Fibroblast of lung (primary cell): Measurements from ENCODE around the gene CD84. TPM values are rescaled to one million over a fixed set of nuclear protein-coding genes. Genes with fewer than 3 reads are reported as not detected.

Source experiments
- DNase-seq, 2 donors: peaks; one replicate each; pipeline versions ENCODE4 v3.0.0 to v3.0.0-alpha.2; 2010; ENCODE audit warnings: low read depth in 2 of 2
- H2AFZ ChIP-seq: 2 replicates; pipeline ENCODE4 v1.5.1; 2012; ENCODE audit warnings: low read length, control low read depth, inconsistent platforms
- H3K27ac ChIP-seq: 2 replicates; pipeline ENCODE4 v1.5.1; 2011; ENCODE audit warnings: low read length, control low read depth; ENCODE audit not compliant: insufficient read depth
- H3K27me3 ChIP-seq: 2 replicates; pipeline ENCODE4 v1.5.1; 2011; ENCODE audit warnings: mild to moderate bottlenecking, low read length; ENCODE audit not compliant: control insufficient read depth, insufficient read depth
- H3K36me3 ChIP-seq: 2 replicates; pipeline ENCODE4 v1.5.1; 2011; ENCODE audit warnings: low read length; ENCODE audit not compliant: control insufficient read depth, insufficient read depth
- H3K4me1 ChIP-seq: 2 replicates; pipeline ENCODE4 v1.5.1; 2011; ENCODE audit warnings: low read length; ENCODE audit not compliant: control insufficient read depth, insufficient read depth; ENCODE audit errors: extremely low read depth
- H3K4me2 ChIP-seq: 2 replicates; pipeline ENCODE4 v1.5.1; 2011; ENCODE audit warnings: low read length, control low read depth; ENCODE audit not compliant: insufficient read depth; ENCODE audit errors: extremely low read depth
- H3K4me3 ChIP-seq, 4 experiments: fragments of 200-600 bp in 1 of 4; sonication (generic) in 1 of 4; replicated peaks in 1 of 4; 2 replicates each; pipeline ENCODE4 v1.5.1; 2011 to 2016; ENCODE audit warnings: low read length in 4 of 4, low read depth in 3 of 4, mild to moderate bottlenecking in 3 of 4, control low read depth in 2 of 4, inconsistent platforms in 1 of 4, mixed read lengths in 1 of 4; ENCODE audit not compliant: insufficient read depth in 1 of 4; ENCODE audit errors: control extremely low read depth in 1 of 4
- H3K79me2 ChIP-seq: 2 replicates; pipeline ENCODE4 v1.5.1; 2012; ENCODE audit warnings: mild to moderate bottlenecking, low read length, inconsistent platforms; ENCODE audit not compliant: control insufficient read depth, insufficient read depth
- H3K9ac ChIP-seq: 2 replicates; pipeline ENCODE4 v1.5.1; 2011; ENCODE audit warnings: mild to moderate bottlenecking, low read length, control low read depth; ENCODE audit not compliant: insufficient read depth
- H3K9me3 ChIP-seq: 2 replicates; pipeline ENCODE4 v1.5.1; 2012; ENCODE audit warnings: low read depth, low read length; ENCODE audit not compliant: control insufficient read depth, insufficient read depth
- H4K20me1 ChIP-seq: 2 replicates; pipeline ENCODE4 v1.5.1; 2011; ENCODE audit warnings: low read length; ENCODE audit not compliant: control insufficient read depth, insufficient read depth; ENCODE audit errors: extremely low read depth
- EZH2 ChIP-seq: IDR thresholded peaks from 2 replicates; pipeline ENCODE4 v1.5.1; 2012; ENCODE audit warnings: low read length, control low read depth, mild to moderate bottlenecking; ENCODE audit errors: missing control alignments
- polyA plus RNA-seq, 2 donors: library from polyadenylated mRNA; depleted of rRNA in 1 of 2; stranded (reverse) in 1 of 2; unstranded in 1 of 2; fragments of >200 nt; gene quantifications; 2 replicates each; pipeline ENCODE4 v1.2.1, GENCODE V29; 2011 to 2012; ENCODE audit warnings: missing spikeins in 1 of 2
- total RNA-seq: library from RNA; depleted of rRNA; stranded (reverse); fragments of >200 nt; gene quantifications from 2 replicates; pipeline ENCODE4 v1.2.1, GENCODE V29; 2014
- TF ChIP-seq, protein P1 (sequence below), 2 donors: IDR thresholded peaks in 1 of 2; conservative IDR thresholded peaks in 1 of 2; 1 replicate in 1 of 2; 2 replicates in 1 of 2; pipeline ENCODE4 v1.5.1; 2011 to 2012; ENCODE audit warnings: low read length in 2 of 2, control low read depth in 1 of 2, inconsistent platforms in 1 of 2, low read depth in 1 of 2, mild to moderate bottlenecking in 1 of 2

The CD84 gene
- total and polyA plus RNA-seq, 2 donors (not counting 1 experiment from before 2014, with no cell fraction given): not detected

- no peaks in the 10 kb centered on the region for H3K9me3 ChIP-seq
- no peaks in the 10 kb centered on the region for H3K79me2 ChIP-seq
- H2AFZ ChIP-seq: no peak overlapping the region
- no peak for DNase-seq
- no peak overlapping the region for H3K4me2 ChIP-seq
- no peak overlapping the region for H3K9ac ChIP-seq
- TF ChIP-seq, protein P1, sequence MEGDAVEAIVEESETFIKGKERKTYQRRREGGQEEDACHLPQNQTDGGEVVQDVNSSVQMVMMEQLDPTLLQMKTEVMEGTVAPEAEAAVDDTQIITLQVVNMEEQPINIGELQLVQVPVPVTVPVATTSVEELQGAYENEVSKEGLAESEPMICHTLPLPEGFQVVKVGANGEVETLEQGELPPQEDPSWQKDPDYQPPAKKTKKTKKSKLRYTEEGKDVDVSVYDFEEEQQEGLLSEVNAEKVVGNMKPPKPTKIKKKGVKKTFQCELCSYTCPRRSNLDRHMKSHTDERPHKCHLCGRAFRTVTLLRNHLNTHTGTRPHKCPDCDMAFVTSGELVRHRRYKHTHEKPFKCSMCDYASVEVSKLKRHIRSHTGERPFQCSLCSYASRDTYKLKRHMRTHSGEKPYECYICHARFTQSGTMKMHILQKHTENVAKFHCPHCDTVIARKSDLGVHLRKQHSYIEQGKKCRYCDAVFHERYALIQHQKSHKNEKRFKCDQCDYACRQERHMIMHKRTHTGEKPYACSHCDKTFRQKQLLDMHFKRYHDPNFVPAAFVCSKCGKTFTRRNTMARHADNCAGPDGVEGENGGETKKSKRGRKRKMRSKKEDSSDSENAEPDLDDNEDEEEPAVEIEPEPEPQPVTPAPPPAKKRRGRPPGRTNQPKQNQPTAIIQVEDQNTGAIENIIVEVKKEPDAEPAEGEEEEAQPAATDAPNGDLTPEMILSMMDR (conservative IDR thresholded peaks at IDR 0.05 in 1 of 2, IDR thresholded peaks at IDR 0.05 in 1 of 2; ENCODE audit: low read depth in 1 of 2, low read length in 2 of 2): no peak
- no peak for TF ChIP-seq EZH2
- no peaks in the 10 kb centered on the region for H3K27me3 ChIP-seq
- no peaks in the 10 kb centered on the region for H3K36me3 ChIP-seq
- H3K4me1 ChIP-seq: no peaks in the 10 kb centered on the region
- no peak overlapping the region for H3K4me3 ChIP-seq
- no peak overlapping the region for H3K27ac ChIP-seq
- no peaks in the 10 kb centered on the region for H4K20me1 ChIP-seq
These were observed 57.7 kb downstream of the CD84 start for GRCh38 chr1:160521554-160521953.

- Histone ChIP-seq H3K4me3 (no peak overlapping the region), H3K4me1 (no peaks in the 10 kb centered on the region), H3K79me2 (no peaks in the 10 kb centered on the region), H4K20me1 (no peaks in the 10 kb centered on the region), H3K4me2 (no peak overlapping the region), H3K36me3 (no peaks in the 10 kb centered on the region), H3K27me3 (no peaks in the 10 kb centered on the region), H3K9me3 (no peaks in the 10 kb centered on the region), H3K9ac (no peak overlapping the region), H3K27ac (no peak overlapping the region), H2AFZ (no peak overlapping the region)
- TF ChIP-seq, protein P1 (conservative IDR thresholded peaks at IDR 0.05 in 1 of 2, IDR thresholded peaks at IDR 0.05 in 1 of 2; ENCODE audit: low read depth in 1 of 2, low read length in 2 of 2): no peak
- TF ChIP-seq EZH2: no peak
- DNase-seq: no peak
These were observed 58.3 kb downstream of the CD84 start for GRCh38 chr1:160520999-160521398.

DNA sequence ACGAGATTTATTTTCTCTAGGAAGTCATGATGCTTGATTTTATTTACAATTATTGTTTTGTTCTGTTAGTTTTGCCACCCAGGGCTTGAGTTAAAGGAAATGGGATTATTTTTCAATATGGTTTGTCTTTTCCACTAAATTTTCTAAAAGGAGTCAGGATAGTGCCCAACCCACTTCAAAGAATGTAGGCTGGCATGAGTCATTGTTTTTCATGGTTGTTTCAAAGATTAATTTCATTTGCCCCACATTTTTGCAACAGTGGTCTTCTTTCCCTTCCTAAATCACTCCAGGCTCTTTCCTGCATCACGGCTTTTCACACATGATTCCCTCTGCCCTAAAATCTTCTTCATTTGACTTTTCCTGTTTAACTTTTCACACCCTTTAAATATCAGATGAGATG lies 58.7 kb downstream of the CD84 start:
- Histone ChIP-seq H3K79me2 (no peaks in the 10 kb centered on the region), H3K36me3 (no peaks in the 10 kb centered on the region), H4K20me1 (no peaks in the 10 kb centered on the region), H2AFZ (no peak overlapping the region), H3K4me3 (no peak overlapping the region), H3K4me1 (no peaks in the 10 kb centered on the region), H3K27ac (no peak overlapping the region), H3K9me3 (no peaks in the 10 kb centered on the region), H3K4me2 (no peak overlapping the region), H3K27me3 (no peaks in the 10 kb centered on the region), H3K9ac (no peak overlapping the region)
- TF ChIP-seq, protein P1 (conservative IDR thresholded peaks at IDR 0.05 in 1 of 2, IDR thresholded peaks at IDR 0.05 in 1 of 2; ENCODE audit: low read depth in 1 of 2, low read length in 2 of 2): no peak
- no peak for TF ChIP-seq EZH2
- DNase-seq: no peak
